K562 (cell line): ENCODE results near the gene KCTD13. TPM values are rescaled to one million over a fixed set of nuclear protein-coding genes. Genes with fewer than 3 reads are reported as not detected.

Source experiments
- ATAC-seq: fragments of 200-7000 bp; cut with Tn5 transposase; 3 replicates; pipeline ENCODE4 v1.9.1; 2020; ENCODE audit warnings: moderate library complexity
- BruUV-seq: library from RNA; stranded (reverse); fragments of 400-500 nt; replicated peaks from 2 replicates; lab custom pipeline; 2021; lab: Mats Ljungman, UMichigan
- CTCF ChIA-PET: fragments of 300-600 bp; formaldehyde crosslinking; extraction: SDS; loops from one replicate; lab custom pipeline; 2021; ENCODE audit warnings: low intra/inter-chr PET ratio; lab: Yijun Ruan, JAX
- POLR2A ChIA-PET: fragments of 300-600, 350-650 bp; sonication (Branson Sonifier 250); formaldehyde crosslinking; extraction: SDS; loops from one replicate; lab custom pipeline; 2021; ENCODE audit warnings: antibody characterized with exemption, inconsistent platforms; lab: Yijun Ruan, JAX
- DNase-seq, 4 experiments: peaks; one replicate each; pipeline versions ENCODE4 v3.0.0 to v3.0.0-alpha.2; 2011 to 2018; ENCODE audit warnings: low spot score in 3 of 4, mixed read lengths in 3 of 4; ENCODE audit errors: extremely low read depth in 1 of 4
- FAIRE-seq: peaks from 2 replicates; lab custom pipeline; 2011; peaks lifted over from hg19 to GRCh38; lab: Jason Lieb, UNC
- H2AFZ ChIP-seq: 2 replicates; pipeline ENCODE4 v1.6.0; 2011; ENCODE audit warnings: low read depth, low read length, control low read depth, inconsistent platforms
- H3K27ac ChIP-seq: fragments of 200-600 bp; 3 replicates; pipeline ENCODE4 v1.8.0; 2011; ENCODE audit warnings: low read depth, mild to moderate bottlenecking, control low read depth, inconsistent platforms, low read length, moderate library complexity, mixed read lengths; ENCODE audit errors: extremely low read depth
- H3K27me3 ChIP-seq, 2 experiments: fragments of 300-600 bp in 1 of 2; 2 replicates in 1 of 2; 3 replicates in 1 of 2; pipeline versions ENCODE4 v1.6.0 to v1.8.0; 2011; ENCODE audit warnings: inconsistent platforms in 2 of 2, low read length in 2 of 2, mild to moderate bottlenecking in 1 of 2, mixed read lengths in 1 of 2, moderate library complexity in 1 of 2; ENCODE audit not compliant: control insufficient read depth in 2 of 2, insufficient read depth in 2 of 2
- H3K36me3 ChIP-seq: fragments of 300-600 bp; 3 replicates; pipeline ENCODE4 v1.8.0; 2011; ENCODE audit warnings: mild to moderate bottlenecking, low read length, inconsistent platforms; ENCODE audit not compliant: control insufficient read depth, insufficient read depth
- H3K4me1 ChIP-seq, 2 experiments: fragments of 200-600 bp in 1 of 2; replicated peaks in 1 of 2; 2 replicates in 1 of 2; 3 replicates in 1 of 2; pipeline versions ENCODE4 v1.5.1 to v1.8.0; 2011; ENCODE audit warnings: inconsistent platforms in 2 of 2, low read length in 2 of 2, mild to moderate bottlenecking in 1 of 2, mixed read lengths in 1 of 2, moderate library complexity in 1 of 2; ENCODE audit not compliant: control insufficient read depth in 2 of 2, insufficient read depth in 2 of 2
- H3K4me2 ChIP-seq: 2 replicates; pipeline ENCODE4 v1.6.1; 2011; ENCODE audit warnings: low read length, control low read depth, inconsistent platforms, mixed read lengths; ENCODE audit not compliant: insufficient read depth
- H3K4me3 ChIP-seq: fragments of 200-600 bp; sonication (generic), shearing (Covaris generic); 2 replicates; pipeline ENCODE4 v1.5.1; 2016; ENCODE audit warnings: control low read depth, inconsistent platforms
- H3K79me2 ChIP-seq: fragments of 200-600 bp; 3 replicates; pipeline ENCODE4 v1.8.0; 2011; ENCODE audit warnings: low read length, inconsistent platforms; ENCODE audit not compliant: control insufficient read depth, insufficient read depth
- H3K9ac ChIP-seq, 2 experiments: 2 replicates each; pipeline versions ENCODE4 v1.6.0 to v1.6.1; 2011; ENCODE audit warnings: low read depth in 2 of 2, low read length in 2 of 2, control low read depth in 1 of 2, inconsistent platforms in 1 of 2, mild to moderate bottlenecking in 1 of 2, mixed read lengths in 1 of 2; ENCODE audit not compliant: insufficient read depth in 1 of 2
- H3K9me1 ChIP-seq: one replicate; pipeline ENCODE4 v1.6.0; 2011; ENCODE audit warnings: inconsistent platforms, mild to moderate bottlenecking, low read length, moderate library complexity; ENCODE audit not compliant: control insufficient read depth, insufficient read depth
- H3K9me3 ChIP-seq: replicated peaks from 2 replicates; pipeline ENCODE4 v1.5.1; 2011; ENCODE audit warnings: low read depth, low read length, inconsistent platforms; ENCODE audit not compliant: control insufficient read depth, insufficient read depth
- H4K20me1 ChIP-seq: replicated peaks from 2 replicates; pipeline ENCODE4 v1.6.1; 2011; ENCODE audit warnings: low read length, inconsistent platforms, mixed read lengths; ENCODE audit not compliant: control insufficient read depth, insufficient read depth
- ATF7 ChIP-seq: fragments of 450-650 bp; IDR thresholded peaks from 2 replicates; pipeline ENCODE4 v1.7.1; 2014; ENCODE audit warnings: mild to moderate bottlenecking, moderate library complexity
- CREM ChIP-seq: IDR thresholded peaks from 2 replicates; pipeline ENCODE4 v1.6.1; 2014; ENCODE audit warnings: antibody characterized with exemption, low read depth
- DPF2 ChIP-seq: fragments of 450-650 bp; IDR thresholded peaks from 2 replicates; pipeline ENCODE4 v1.6.1; 2016
- FOXA1 ChIP-seq: fragments of 450-650 bp; IDR thresholded peaks from 2 replicates; pipeline ENCODE4 v1.6.1; 2016; ENCODE audit warnings: mild to moderate bottlenecking, borderline replicate concordance
- GATAD2B ChIP-seq: fragments of 450-650 bp; IDR thresholded peaks from 2 replicates; pipeline ENCODE4 v1.6.1; 2017; ENCODE audit warnings: mild to moderate bottlenecking, borderline replicate concordance
- KDM2B ChIP-seq: fragments of 250-450 bp; sonication (Bioruptor Pico); IDR thresholded peaks from 2 replicates; pipeline ENCODE4 v1.8.0; 2021; ENCODE audit warnings: mild to moderate bottlenecking, moderate library complexity
- NCOA4 ChIP-seq: fragments of 450-650 bp; IDR thresholded peaks from 2 replicates; pipeline ENCODE4 v1.6.1; 2018; ENCODE audit warnings: mild to moderate bottlenecking; ENCODE audit not compliant: partially characterized antibody
- ZNF764 ChIP-seq: fragments of 250-450 bp; sonication (Bioruptor Pico); IDR thresholded peaks from 2 replicates; pipeline ENCODE4 v1.4.0; 2020; ENCODE audit warnings: low read depth, mild to moderate bottlenecking, moderate library complexity
- WGBS: fragments of 100-300 bp; shearing (Covaris generic); methylation state at CpG from one replicate; pipeline ENCODE4 v1.1.6; 2016; ENCODE audit warnings: low coverage, mixed read lengths; ENCODE audit not compliant: insufficient coverage; ENCODE audit errors: missing lambda C conversion rate; 5-methylcytosine and 5-hydroxymethylcytosine counted together
- in situ Hi-C: fragments of 300-500 bp; cut with MboI; formaldehyde crosslinking; loops from 4 replicates; pipeline ENCODE4 v1.15.0; 2018; ENCODE audit warnings: inconsistent platforms, mixed read lengths
- intact Hi-C: fragments of 100-400 bp; cut with micrococcal nuclease; formaldehyde crosslinking; loops from 2 replicates; pipeline ENCODE4 v1.14.2; 2022
- polyA plus RNA-seq, 8 experiments: library from polyadenylated mRNA; depleted of rRNA in 4 of 8; stranded (reverse) in 5 of 8; unstranded in 3 of 8; fragments of >200 nt; fragmentation: Nextera tagmentation in 2 of 8; fragmentation: Illumina TruSeq in 1 of 8; extraction: Ambion mirVana in 2 of 8; extraction: Trizol in 1 of 8; gene quantifications; 2 replicates each; pipeline versions ENCODE4 v1.2.1 to v1.2.3, GENCODE V29; 2011 to 2014; ENCODE audit warnings: inconsistent platforms in 1 of 8, missing spikeins in 1 of 8
- total RNA-seq, 7 experiments: library from RNA; depleted of rRNA in 6 of 7; stranded (reverse); fragments of >200 nt in 6 of 7; fragmentation: Illumina TruSeq in 2 of 7; extraction: Trizol in 2 of 7; gene quantifications; 2 replicates each; pipeline versions ENCODE4 v1.2.1 to v1.2.3, GENCODE V29; 2011 to 2021; ENCODE audit warnings: low replicate concordance in 1 of 7
- TF ChIP-seq, protein P1 (sequence below), 2 experiments: fragments of 450-650 bp; conservative IDR thresholded peaks; 2 replicates each; pipeline ENCODE4 v1.6.1; 2017; ENCODE audit warnings: mild to moderate bottlenecking in 2 of 2, moderate library complexity in 2 of 2
- TF ChIP-seq, protein P2 (sequence below), 2 experiments: fragments of 450-650 bp; IDR thresholded peaks; 2 replicates each; pipeline ENCODE4 v1.6.1; 2016
- TF ChIP-seq, protein P3 (sequence below): conservative IDR thresholded peaks from 2 replicates; pipeline ENCODE4 v1.6.1; 2011; ENCODE audit warnings: low read depth, mild to moderate bottlenecking, low read length; ENCODE audit not compliant: control insufficient read depth

KCTD13 gene
- total and polyA plus RNA-seq, 9 of the 15 experiments (the other 6 are each of a cell fraction or from before 2014, with no cell fraction given), result 1.0 to 20.6 (median 9.8) TPM

DNA sequence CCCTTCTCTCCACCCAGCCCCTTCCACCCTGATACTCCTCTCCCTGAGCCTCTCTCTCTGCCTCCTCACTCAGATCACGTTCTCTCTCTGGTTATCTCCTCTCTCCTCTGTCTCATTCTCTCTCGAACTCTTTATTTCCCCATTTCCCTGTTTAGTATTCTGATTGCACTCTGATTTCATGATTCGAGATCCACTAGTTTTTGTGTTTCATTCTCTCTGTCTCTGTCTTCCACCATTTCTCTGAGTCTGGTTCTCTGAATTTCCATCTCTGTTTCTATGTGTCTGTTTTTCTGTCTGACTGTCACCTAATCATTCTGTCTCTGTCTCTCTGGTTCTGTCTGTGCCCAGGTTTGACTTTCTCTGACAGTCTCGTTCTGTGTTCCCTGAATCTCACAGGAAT, 28.7 kb downstream of the KCTD13 start:
- no peaks in the 10 kb centered on the region for H3K79me2 ChIP-seq
- no peak overlapping the region for H3K4me3 ChIP-seq
- peaks cover 0 to 35% of the 10 kb centered on the region in 2 experiments; a peak in 3 of 5 replicates for H3K4me1 ChIP-seq
- peaks cover 13% of the 10 kb centered on the region; the same call in 1 of the 2 replicates for H4K20me1 ChIP-seq
- POLR2A ChIA-PET, result interaction anchor here (0.6 to 1.1 kb wide), 2 partner anchors 9 to 87 kb away, joined by 3 to 4 read pairs; no protein-coding TSS in a partner anchor
- intact Hi-C loops, result no loop called here
- no peak for DNase-seq
- 4% methylated on average over 4 of the region's 4 CpGs for WGBS
- no peaks in the 10 kb centered on the region for H3K36me3 ChIP-seq
- H3K4me2 ChIP-seq, result no peak overlapping the region
- H3K27me3 ChIP-seq, result peaks cover 14 to 30% of the 10 kb centered on the region in 2 experiments
- BruUV-seq, result no TSS peak
- no peak for FAIRE-seq
- H3K9ac ChIP-seq, result no peak overlapping the region
- no peak overlapping the region for H3K27ac ChIP-seq
- ATAC-seq, result no peak
- TF ChIP-seq, protein P1, sequence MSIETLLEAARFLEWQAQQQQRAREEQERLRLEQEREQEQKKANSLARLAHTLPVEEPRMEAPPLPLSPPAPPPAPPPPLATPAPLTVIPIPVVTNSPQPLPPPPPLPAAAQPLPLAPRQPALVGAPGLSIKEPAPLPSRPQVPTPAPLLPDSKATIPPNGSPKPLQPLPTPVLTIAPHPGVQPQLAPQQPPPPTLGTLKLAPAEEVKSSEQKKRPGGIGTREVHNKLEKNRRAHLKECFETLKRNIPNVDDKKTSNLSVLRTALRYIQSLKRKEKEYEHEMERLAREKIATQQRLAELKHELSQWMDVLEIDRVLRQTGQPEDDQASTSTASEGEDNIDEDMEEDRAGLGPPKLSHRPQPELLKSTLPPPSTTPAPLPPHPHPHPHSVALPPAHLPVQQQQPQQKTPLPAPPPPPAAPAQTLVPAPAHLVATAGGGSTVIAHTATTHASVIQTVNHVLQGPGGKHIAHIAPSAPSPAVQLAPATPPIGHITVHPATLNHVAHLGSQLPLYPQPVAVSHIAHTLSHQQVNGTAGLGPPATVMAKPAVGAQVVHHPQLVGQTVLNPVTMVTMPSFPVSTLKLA (conservative IDR thresholded peaks at IDR 0.05), result no peak
- TF ChIP-seq GATAD2B (no peak), NCOA4 (no peak), ZNF764 (CRISPR knock-in tag) (no peak), CREM (no peak), ATF7 (no peak), FOXA1 (no peak), DPF2 (no peak), KDM2B (no peak)
- TF ChIP-seq, protein P2, sequence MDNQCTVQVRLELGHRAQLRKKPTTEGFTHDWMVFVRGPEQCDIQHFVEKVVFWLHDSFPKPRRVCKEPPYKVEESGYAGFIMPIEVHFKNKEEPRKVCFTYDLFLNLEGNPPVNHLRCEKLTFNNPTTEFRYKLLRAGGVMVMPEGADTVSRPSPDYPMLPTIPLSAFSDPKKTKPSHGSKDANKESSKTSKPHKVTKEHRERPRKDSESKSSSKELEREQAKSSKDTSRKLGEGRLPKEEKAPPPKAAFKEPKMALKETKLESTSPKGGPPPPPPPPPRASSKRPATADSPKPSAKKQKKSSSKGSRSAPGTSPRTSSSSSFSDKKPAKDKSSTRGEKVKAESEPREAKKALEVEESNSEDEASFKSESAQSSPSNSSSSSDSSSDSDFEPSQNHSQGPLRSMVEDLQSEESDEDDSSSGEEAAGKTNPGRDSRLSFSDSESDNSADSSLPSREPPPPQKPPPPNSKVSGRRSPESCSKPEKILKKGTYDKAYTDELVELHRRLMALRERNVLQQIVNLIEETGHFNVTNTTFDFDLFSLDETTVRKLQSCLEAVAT (IDR thresholded peaks at IDR 0.05), result no peak
- TF ChIP-seq, protein P3, sequence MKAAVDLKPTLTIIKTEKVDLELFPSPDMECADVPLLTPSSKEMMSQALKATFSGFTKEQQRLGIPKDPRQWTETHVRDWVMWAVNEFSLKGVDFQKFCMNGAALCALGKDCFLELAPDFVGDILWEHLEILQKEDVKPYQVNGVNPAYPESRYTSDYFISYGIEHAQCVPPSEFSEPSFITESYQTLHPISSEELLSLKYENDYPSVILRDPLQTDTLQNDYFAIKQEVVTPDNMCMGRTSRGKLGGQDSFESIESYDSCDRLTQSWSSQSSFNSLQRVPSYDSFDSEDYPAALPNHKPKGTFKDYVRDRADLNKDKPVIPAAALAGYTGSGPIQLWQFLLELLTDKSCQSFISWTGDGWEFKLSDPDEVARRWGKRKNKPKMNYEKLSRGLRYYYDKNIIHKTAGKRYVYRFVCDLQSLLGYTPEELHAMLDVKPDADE, result no peak
- in situ Hi-C loops, result no loop called here
- CTCF ChIA-PET, result no interaction called here
- peaks cover 3% of the 10 kb centered on the region for H3K9me1 ChIP-seq
- no peaks in the 10 kb centered on the region for H3K9me3 ChIP-seq
- H2AFZ ChIP-seq, result no peak overlapping the region
